NCI-H446 treated with DMSO at 0.1 percent for 48 hours (cell line): ENCODE results near the gene IL6R.

Experiments used
- DNase-seq: peaks from one replicate; lab custom pipeline; 2025; lab: John Stamatoyannopoulos, UW

The IL6R gene

GRCh38 chr1:154453574-154454352, 48.6 kb downstream of the IL6R start:
- no peak for DNase-seq

GRCh38 chr1:154454386-154455120, 49.4 kb downstream of the IL6R start:
- no peak for DNase-seq

GRCh38 chr1:154456631-154457030, 51.5 kb downstream of the IL6R start:
- no peak for DNase-seq

- DNase-seq, result no peak
Measured at GRCh38 chr1:154459080-154459479, 53.9 kb downstream of the IL6R start.

GRCh38 chr1:154460695-154461260, 55.6 kb downstream of the IL6R start:
- no peak for DNase-seq

- no peak for DNase-seq
Measured at GRCh38 chr1:154463512-154463990, 58.4 kb downstream of the IL6R start.

GRCh38 chr1:154465621-154466195, 60.6 kb downstream of the IL6R start:
- no peak for DNase-seq

- no peak for DNase-seq
Measured at GRCh38 chr1:154466206-154466605, 61.1 kb downstream of the IL6R start.

GRCh38 chr1:154466921-154467417, 61.8 kb downstream of the IL6R start:
- no peak for DNase-seq

GRCh38 chr1:154467434-154468102, 62.4 kb downstream of the IL6R start:
- no peak for DNase-seq

- no peak for DNase-seq
Measured at GRCh38 chr1:154468535-154469250, 63.5 kb downstream of the IL6R start.

- DNase-seq, result no peak
Measured at GRCh38 chr1:154469844-154470560, 64.9 kb downstream of the IL6R start.

- DNase-seq, result no peak
Measured at GRCh38 chr1:154471304-154471703, 66.2 kb downstream of the IL6R start.

GRCh38 chr1:154474802-154475201, 69.7 kb downstream of the IL6R start:
- DNase-seq, result no peak

- no peak for DNase-seq
Measured at GRCh38 chr1:154476791-154477190, 71.6 kb downstream of the IL6R start.

GRCh38 chr1:154478013-154478412, 72.9 kb downstream of the IL6R start:
- no peak for DNase-seq

- DNase-seq, result no peak
Measured at GRCh38 chr1:154478639-154479038, 73.5 kb downstream of the IL6R start.

- DNase-seq, result peak; percentile 67
Measured at GRCh38 chr1:154479764-154480421, 74.8 kb downstream of the IL6R start.

GRCh38 chr1:154481053-154481452, 75.9 kb downstream of the IL6R start:
- DNase-seq, result no peak
